ENCODE data around the gene VAV3.

- TF ChIP-seq, protein P1, sequence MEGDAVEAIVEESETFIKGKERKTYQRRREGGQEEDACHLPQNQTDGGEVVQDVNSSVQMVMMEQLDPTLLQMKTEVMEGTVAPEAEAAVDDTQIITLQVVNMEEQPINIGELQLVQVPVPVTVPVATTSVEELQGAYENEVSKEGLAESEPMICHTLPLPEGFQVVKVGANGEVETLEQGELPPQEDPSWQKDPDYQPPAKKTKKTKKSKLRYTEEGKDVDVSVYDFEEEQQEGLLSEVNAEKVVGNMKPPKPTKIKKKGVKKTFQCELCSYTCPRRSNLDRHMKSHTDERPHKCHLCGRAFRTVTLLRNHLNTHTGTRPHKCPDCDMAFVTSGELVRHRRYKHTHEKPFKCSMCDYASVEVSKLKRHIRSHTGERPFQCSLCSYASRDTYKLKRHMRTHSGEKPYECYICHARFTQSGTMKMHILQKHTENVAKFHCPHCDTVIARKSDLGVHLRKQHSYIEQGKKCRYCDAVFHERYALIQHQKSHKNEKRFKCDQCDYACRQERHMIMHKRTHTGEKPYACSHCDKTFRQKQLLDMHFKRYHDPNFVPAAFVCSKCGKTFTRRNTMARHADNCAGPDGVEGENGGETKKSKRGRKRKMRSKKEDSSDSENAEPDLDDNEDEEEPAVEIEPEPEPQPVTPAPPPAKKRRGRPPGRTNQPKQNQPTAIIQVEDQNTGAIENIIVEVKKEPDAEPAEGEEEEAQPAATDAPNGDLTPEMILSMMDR (IDR thresholded peaks at IDR 0.05): no peak
- TF ChIP-seq ZFX (IDR thresholded peaks at IDR 0.05; ENCODE audit: borderline replicate concordance): no peak
Observed at GRCh38 chr1:107897438-107898345, 67.3 kb downstream of the VAV3 start.

All from 22Rv1 (cell line).